ENCODE measurements around the gene CNTN1. TPM values are rescaled to one million over a fixed set of nuclear protein-coding genes. Genes with fewer than 3 reads are reported as not detected.
"Not testable (repeated sequence)": the region's sequence is repeated elsewhere in the genome, so short reads cannot be mapped to it uniquely, and the experiment has no call there.

The CNTN1 gene
- total RNA-seq, 4 donors from 2014 or later = 18.0 to 32.1 (median 23.8) TPM

DNA sequence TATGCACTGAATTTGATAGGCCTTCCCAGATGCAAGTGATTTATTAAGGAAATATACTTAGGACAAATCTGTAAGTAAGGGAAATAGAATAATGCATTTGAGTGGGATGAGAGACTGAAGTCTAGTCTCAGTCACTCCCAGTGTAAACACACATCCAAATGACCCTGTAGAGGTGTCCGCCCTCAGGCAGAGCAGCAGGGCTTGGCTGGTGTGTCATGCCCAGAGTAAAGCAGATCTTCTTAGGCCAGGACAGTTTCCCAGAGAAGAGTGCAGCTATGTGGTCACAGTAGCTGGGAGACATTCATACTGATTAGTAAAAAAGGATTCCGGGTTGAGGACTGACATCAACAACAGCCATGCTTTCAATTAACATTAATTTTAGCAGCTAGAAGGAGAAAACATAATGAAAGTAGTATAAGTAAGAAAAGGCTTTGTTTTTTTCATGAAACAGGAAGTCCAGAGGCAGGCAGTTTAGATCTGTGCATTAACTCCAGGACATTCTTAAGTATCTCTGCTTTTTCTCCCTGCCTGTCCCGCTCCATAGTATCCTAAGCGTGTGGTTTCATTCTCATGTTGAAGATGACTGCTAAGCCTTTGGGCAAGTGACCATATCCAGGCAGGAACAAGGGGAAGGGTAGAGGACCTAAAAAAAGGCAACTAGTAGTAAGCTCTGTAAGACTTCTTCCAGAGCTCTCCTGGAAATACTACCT is 35.7 kb downstream of the CNTN1 start:
- no peak for DNase-seq (ENCODE audit: low spot score in 2 of 2)
- Histone ChIP-seq H3K36me3 (no peaks in the 10 kb centered on the region), H3K9me3 (no peaks in the 10 kb centered on the region), H3K27ac (no peak overlapping the region), H3K27me3 (no peaks in the 10 kb centered on the region), H3K4me3 (no peak overlapping the region), H3K4me1 (peaks cover 0 to 4% (median 0%) of the 10 kb centered on the region in 4 donors)
- TF ChIP-seq EP300 (IDR thresholded peaks at IDR 0.05) (no peak), POLR2A (IDR thresholded peaks at IDR 0.05) (no peak)
- TF ChIP-seq, protein P1, sequence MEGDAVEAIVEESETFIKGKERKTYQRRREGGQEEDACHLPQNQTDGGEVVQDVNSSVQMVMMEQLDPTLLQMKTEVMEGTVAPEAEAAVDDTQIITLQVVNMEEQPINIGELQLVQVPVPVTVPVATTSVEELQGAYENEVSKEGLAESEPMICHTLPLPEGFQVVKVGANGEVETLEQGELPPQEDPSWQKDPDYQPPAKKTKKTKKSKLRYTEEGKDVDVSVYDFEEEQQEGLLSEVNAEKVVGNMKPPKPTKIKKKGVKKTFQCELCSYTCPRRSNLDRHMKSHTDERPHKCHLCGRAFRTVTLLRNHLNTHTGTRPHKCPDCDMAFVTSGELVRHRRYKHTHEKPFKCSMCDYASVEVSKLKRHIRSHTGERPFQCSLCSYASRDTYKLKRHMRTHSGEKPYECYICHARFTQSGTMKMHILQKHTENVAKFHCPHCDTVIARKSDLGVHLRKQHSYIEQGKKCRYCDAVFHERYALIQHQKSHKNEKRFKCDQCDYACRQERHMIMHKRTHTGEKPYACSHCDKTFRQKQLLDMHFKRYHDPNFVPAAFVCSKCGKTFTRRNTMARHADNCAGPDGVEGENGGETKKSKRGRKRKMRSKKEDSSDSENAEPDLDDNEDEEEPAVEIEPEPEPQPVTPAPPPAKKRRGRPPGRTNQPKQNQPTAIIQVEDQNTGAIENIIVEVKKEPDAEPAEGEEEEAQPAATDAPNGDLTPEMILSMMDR (IDR thresholded peaks at IDR 0.05) = no peak
- WGBS, 2 donors = 82 to 85% methylated on average over 4 of the region's 4 CpGs

DNA sequence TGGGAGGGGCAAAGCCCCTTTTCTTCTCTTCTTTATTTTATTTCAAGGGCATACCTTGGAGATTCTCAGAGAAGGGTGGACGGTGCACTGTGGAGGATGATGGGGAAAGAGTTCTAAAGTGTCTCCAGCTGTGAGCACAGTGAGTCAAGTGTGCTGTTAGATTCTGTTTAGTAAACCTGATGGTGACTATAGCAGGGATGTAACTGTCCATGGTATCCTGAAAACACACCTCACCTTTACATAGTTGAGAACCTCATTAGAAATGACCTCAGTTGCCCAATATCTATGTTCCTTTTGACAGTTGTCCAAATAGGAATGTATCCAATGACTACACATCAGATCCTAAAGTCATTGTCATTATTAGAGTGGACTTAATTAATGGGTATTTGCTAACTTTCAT is 38.0 kb downstream of the CNTN1 start:
- Histone ChIP-seq H3K27me3 (no peaks in the 10 kb centered on the region), H3K36me3 (no peaks in the 10 kb centered on the region), H3K4me1 (no peaks in the 10 kb centered on the region), H3K27ac (no peak overlapping the region), H3K9me3 (no peaks in the 10 kb centered on the region), H3K4me3 (no peak overlapping the region)
- DNase-seq (ENCODE audit: low spot score in 2 of 2) = no peak
- WGBS, 2 donors = 74 to 96% methylated on average over 1 of the region's 1 CpG
- TF ChIP-seq EP300 (IDR thresholded peaks at IDR 0.05) = no peak
- TF ChIP-seq, protein P1 (IDR thresholded peaks at IDR 0.05) = no peak
- TF ChIP-seq POLR2A (IDR thresholded peaks at IDR 0.05) = no peak

DNA sequence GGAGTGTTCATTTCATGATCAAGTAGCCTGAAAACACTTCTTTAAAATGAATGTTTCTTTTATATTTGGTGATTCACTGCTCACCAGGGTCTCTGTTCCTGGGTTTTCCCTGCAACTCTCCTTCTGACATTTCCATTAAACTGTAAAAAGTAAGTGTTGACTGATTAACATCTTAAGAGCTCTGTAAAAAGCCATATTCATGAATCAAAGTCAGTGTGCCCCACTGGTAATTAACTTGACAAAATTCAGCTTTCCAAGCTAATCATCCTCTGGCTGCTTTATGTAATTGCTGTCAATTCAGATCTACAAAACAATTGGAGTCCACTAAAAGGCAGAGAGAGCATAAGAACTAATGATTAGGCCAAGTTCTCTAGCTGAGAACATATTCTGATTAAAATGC is 41.6 kb downstream of the CNTN1 start:
- DNase-seq (ENCODE audit: low spot score in 2 of 2) = no peak
- H3K4me1 ChIP-seq = peaks cover 0 to 5% (median 0%) of the 10 kb centered on the region in 4 donors
- TF ChIP-seq, protein P1 (IDR thresholded peaks at IDR 0.05) = no peak
- no peak for TF ChIP-seq EP300 (IDR thresholded peaks at IDR 0.05)
- no peak for TF ChIP-seq POLR2A (IDR thresholded peaks at IDR 0.05)
- H3K9me3 ChIP-seq = no peaks in the 10 kb centered on the region
- no peaks in the 10 kb centered on the region for H3K36me3 ChIP-seq
- H3K27me3 ChIP-seq = no peaks in the 10 kb centered on the region
- H3K4me3 ChIP-seq = no peak overlapping the region
- H3K27ac ChIP-seq = no peak overlapping the region

DNA sequence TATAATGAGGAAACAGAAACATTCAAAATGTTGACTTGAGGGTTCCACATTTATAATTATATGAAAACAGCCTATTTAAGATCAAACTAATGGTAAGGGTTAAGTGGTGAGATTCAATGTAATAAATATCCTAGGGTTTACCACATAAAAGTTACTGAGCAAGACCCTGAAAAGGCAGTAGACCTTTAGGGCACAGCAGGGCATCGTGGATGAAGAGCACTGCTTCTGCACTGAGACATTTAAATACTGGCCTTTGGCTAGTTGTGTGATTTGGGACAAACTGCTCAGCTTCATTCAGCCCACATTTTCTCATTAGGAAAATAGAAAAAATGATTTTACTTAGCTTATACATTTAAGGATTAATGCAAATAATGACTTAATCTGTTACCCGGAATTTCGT is 42.0 kb downstream of the CNTN1 start:
- Histone ChIP-seq H3K27me3 (no peaks in the 10 kb centered on the region), H3K36me3 (no peaks in the 10 kb centered on the region), H3K4me3 (no peak overlapping the region), H3K9me3 (no peaks in the 10 kb centered on the region), H3K4me1 (peaks cover 0 to 7% (median 0%) of the 10 kb centered on the region in 4 donors), H3K27ac (no peak overlapping the region)
- 81 to 82% methylated on average over 3 of the region's 3 CpGs for WGBS, 2 donors
- DNase-seq (ENCODE audit: low spot score in 2 of 2) = no peak
- TF ChIP-seq POLR2A (IDR thresholded peaks at IDR 0.05) (no peak), EP300 (IDR thresholded peaks at IDR 0.05) (no peak)
- TF ChIP-seq, protein P1 (IDR thresholded peaks at IDR 0.05) = no peak

DNA sequence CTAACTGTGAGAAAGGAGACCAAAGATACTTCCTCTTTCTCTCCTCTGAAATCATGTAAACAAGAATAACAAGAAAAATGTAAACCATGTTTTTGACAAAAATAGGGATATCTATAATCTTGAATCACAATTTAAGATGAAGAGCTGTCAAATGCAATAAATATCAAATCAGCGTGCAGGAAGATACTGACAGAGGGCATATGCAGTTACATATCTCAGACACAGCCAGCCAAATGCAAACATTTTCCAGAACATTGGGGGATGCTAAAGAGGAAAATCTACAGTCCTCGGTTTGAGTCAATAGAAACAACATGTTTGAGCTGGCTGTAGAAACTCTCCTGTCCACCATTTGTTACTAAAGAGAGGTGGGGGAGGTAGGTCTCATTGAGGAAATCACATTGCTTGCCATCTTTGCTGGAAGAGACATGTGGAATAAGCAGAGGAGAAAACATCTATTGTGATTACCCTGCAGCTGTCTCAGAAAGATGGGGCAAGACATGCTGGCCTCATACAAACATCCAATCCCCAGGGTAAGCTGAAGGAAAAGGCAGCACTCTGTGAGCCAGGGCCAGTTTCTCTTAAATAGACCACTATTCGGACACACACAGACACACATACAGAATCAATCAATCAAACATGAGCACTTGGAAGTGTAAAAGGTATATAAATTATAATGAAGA is 43.5 kb downstream of the CNTN1 start:
- DNase-seq (ENCODE audit: low spot score in 2 of 2) = no peak
- no peaks in the 10 kb centered on the region for H3K9me3 ChIP-seq
- H3K27me3 ChIP-seq = no peaks in the 10 kb centered on the region
- no peak overlapping the region for H3K27ac ChIP-seq
- H3K4me3 ChIP-seq = no peak overlapping the region
- no peaks in the 10 kb centered on the region for H3K36me3 ChIP-seq
- 63 to 65% methylated on average over 3 of the region's 3 CpGs for WGBS, 2 donors
- TF ChIP-seq POLR2A (IDR thresholded peaks at IDR 0.05) (no peak), EP300 (IDR thresholded peaks at IDR 0.05) (no peak)
- TF ChIP-seq, protein P1 (IDR thresholded peaks at IDR 0.05) = no peak
- H3K4me1 ChIP-seq = peaks cover 0 to 7% (median 0%) of the 10 kb centered on the region in 4 donors

DNA sequence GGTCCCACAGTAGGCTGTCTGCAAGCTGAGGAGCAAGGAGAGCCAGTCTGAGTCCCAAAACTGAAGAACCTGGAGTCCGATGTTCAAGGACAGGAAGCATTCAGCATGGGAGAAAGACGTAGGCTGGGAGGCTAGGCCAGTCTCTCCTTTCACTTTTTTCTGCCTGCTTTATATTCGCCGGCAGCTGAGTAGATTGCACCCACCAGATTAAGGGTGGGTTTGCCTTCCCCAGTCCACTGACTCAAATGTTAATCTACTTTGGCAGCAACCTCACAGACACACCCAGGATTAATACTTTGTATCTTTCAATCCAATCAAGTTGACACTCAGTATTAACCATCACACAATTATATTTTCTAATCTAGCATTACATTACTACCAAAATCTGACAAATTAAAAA is 45.2 kb downstream of the CNTN1 start:
- H3K27ac ChIP-seq; H3K4me3 ChIP-seq; H3K9me3 ChIP-seq; H3K27me3 ChIP-seq; H3K36me3 ChIP-seq; DNase-seq (ENCODE audit: low spot score in 2 of 2); H3K4me1 ChIP-seq: not testable (repeated sequence)
- WGBS, 2 donors = 87 to 96% methylated on average over 4 of the region's 4 CpGs
